ENCODE data around the gene ICA1.
"Not testable (repeated sequence)": the region's sequence is repeated elsewhere in the genome, so short reads cannot be mapped to it uniquely, and the experiment has no call there.

The ICA1 gene

GRCh38 chr7:8094164-8095140, 167.5 kb downstream of the ICA1 start:
- no peak for DNase-seq (ENCODE audit: low spot score)

GRCh38 chr7:8092140-8092539, 169.8 kb downstream of the ICA1 start:
- no peak for DNase-seq (ENCODE audit: low spot score)

GRCh38 chr7:8089036-8089780, 172.8 kb downstream of the ICA1 start:
- DNase-seq (ENCODE audit: low spot score): no peak

- no peak for DNase-seq (ENCODE audit: low spot score)
These were observed 175.7 kb downstream of the ICA1 start for GRCh38 chr7:8086239-8086638.

- no peak for DNase-seq (ENCODE audit: low spot score)
These were observed 176.5 kb downstream of the ICA1 start for GRCh38 chr7:8085420-8085819.

- DNase-seq (ENCODE audit: low spot score): no peak
These were observed 177.1 kb downstream of the ICA1 start for GRCh38 chr7:8084836-8085235.

GRCh38 chr7:8082762-8083161, 179.2 kb downstream of the ICA1 start:
- no peak for DNase-seq (ENCODE audit: low spot score)

GRCh38 chr7:8078418-8078817, 183.5 kb downstream of the ICA1 start:
- no peak for DNase-seq (ENCODE audit: low spot score)

- DNase-seq (ENCODE audit: low spot score): no peak
These were observed 191.4 kb downstream of the ICA1 start for GRCh38 chr7:8070451-8071180.

GRCh38 chr7:8068892-8069686, 192.9 kb downstream of the ICA1 start:
- DNase-seq (ENCODE audit: low spot score): peak; percentile 15

- no peak for DNase-seq (ENCODE audit: low spot score)
These were observed 196.6 kb downstream of the ICA1 start for GRCh38 chr7:8065356-8065813.

- DNase-seq (ENCODE audit: low spot score): no peak
These were observed 197.1 kb downstream of the ICA1 start for GRCh38 chr7:8064828-8065227.

GRCh38 chr7:8063706-8064297, 198.2 kb downstream of the ICA1 start:
- no peak for DNase-seq (ENCODE audit: low spot score)

- not testable (repeated sequence) for DNase-seq (ENCODE audit: low spot score)
These were observed 198.7 kb downstream of the ICA1 start for GRCh38 chr7:8063300-8063699.

Measured in globus pallidus (tissue), 1 donor.